SJSA1 (cell line): ENCODE results near the gene PIK3R5. TPM values are rescaled to one million over a fixed set of nuclear protein-coding genes. Genes with fewer than 3 reads are reported as not detected.

Source experiments
- DNase-seq, 2 experiments: peaks; one replicate each; pipeline ENCODE4 v3.0.0-alpha.2; 2015 to 2020; ENCODE audit warnings: low spot score in 2 of 2, low read depth in 1 of 2
- H3K27ac ChIP-seq: fragments of 250-450 bp; sonication (Bioruptor Pico); 2 replicates; pipeline ENCODE4 v1.5.1; 2020; ENCODE audit warnings: mild to moderate bottlenecking, moderate library complexity
- H3K27me3 ChIP-seq: fragments of 250-450 bp; sonication (Bioruptor Pico); replicated peaks from 2 replicates; pipeline ENCODE4 v1.5.1; 2020; ENCODE audit warnings: mild to moderate bottlenecking, moderate library complexity
- H3K36me3 ChIP-seq: fragments of 250-450 bp; sonication (Bioruptor Pico); 2 replicates; pipeline ENCODE4 v1.5.1; 2020; ENCODE audit warnings: mild to moderate bottlenecking
- H3K4me1 ChIP-seq: fragments of 250-450 bp; sonication (Bioruptor Pico); replicated peaks from 2 replicates; pipeline ENCODE4 v1.6.1; 2021; ENCODE audit warnings: mild to moderate bottlenecking
- H3K4me3 ChIP-seq: fragments of 250-450 bp; sonication (Bioruptor Pico); 2 replicates; pipeline ENCODE4 v1.5.1; 2020; ENCODE audit warnings: mild to moderate bottlenecking
- H3K9me3 ChIP-seq: fragments of 250-450 bp; sonication (Bioruptor Pico); replicated peaks from 2 replicates; pipeline ENCODE4 v1.5.1; 2020; ENCODE audit warnings: mild to moderate bottlenecking
- total RNA-seq: library from RNA; depleted of rRNA; stranded (reverse); fragments of >200 nt; shearing (Covaris generic); gene quantifications from 2 replicates; pipeline ENCODE4 v1.2.3, GENCODE V29; 2014; rRNA removed

The PIK3R5 gene
- total RNA-seq, 1 experiment from 2014 or later: not detected

DNA sequence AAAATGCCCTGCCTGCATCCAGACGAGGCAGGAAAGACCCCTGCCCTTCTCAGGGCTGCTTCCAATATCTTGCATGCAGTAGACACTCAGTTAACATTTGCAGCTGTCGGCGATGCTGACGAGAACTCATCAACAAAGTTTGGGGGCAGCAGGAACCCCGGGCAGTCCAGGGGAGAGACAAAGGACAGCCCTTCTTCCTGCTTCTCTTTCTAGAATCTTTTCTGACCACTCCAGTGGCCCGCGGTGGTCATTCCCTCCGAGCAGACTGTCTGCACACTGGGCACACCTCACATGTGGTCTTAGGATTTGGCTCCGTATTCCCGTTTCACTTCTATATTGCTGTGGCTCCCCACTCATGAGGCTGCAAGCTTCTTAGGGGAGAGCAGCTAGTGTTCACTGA is 135.4 kb downstream of the PIK3R5 start:
- Histone ChIP-seq H3K4me1 (no peaks in the 10 kb centered on the region), H3K27me3 (no peaks in the 10 kb centered on the region), H3K36me3 (no peaks in the 10 kb centered on the region), H3K9me3 (no peaks in the 10 kb centered on the region), H3K4me3 (no peak overlapping the region), H3K27ac (no peak overlapping the region)
- DNase-seq: no peak

DNA sequence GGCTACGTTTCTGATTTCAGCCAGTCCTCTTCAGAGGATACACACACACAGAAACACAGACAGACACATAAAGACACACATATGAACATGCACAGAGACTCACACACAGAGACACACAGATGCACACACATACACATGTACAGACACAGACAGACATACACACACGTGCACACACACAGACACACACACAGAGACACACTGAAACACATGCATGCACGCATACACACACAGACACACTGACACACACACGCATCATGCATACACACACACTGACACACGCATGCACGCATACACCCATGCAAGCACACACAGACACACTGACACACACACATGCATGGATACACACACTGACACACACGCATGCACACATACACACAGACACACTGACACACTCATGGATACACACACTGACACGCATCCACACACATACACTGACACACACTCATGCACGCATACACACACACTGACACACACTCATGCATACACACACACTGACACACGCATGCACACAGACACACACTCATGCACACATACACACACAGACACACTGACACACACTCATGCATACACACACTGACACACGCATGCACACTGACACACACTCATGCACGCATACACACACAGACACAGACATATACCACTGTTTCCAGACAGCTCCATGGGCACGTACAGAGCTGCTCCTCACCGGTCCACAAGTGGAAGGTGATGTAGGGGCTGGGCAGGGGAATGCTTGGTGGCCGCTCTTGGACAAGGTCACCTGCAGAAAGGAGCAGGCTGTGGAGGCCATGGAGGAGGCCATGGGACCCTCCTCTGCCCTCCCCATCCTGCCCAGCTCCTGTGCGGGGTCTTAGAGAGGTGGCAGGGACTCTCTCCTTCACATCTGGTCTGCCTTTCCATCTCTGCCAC is 136.2 kb downstream of the PIK3R5 start:
- no peaks in the 10 kb centered on the region for H3K36me3 ChIP-seq
- H3K27me3 ChIP-seq: no peaks in the 10 kb centered on the region
- H3K9me3 ChIP-seq: peaks cover 4% of the 10 kb centered on the region
- H3K27ac ChIP-seq: no peak overlapping the region
- DNase-seq: no peak
- H3K4me1 ChIP-seq: no peaks in the 10 kb centered on the region
- no peak overlapping the region for H3K4me3 ChIP-seq

Other genes with a start within 250 kb of the PIK3R5 start
- not detected in 2 replicates for gene CCDC42, start 220.9 kb downstream of the PIK3R5 start, total RNA-seq
- 0.25 TPM in 1 of 2 replicates, not detected in the other for gene SPDYE4, start 207.2 kb downstream of the PIK3R5 start, total RNA-seq
- not detected in 2 replicates for gene MFSD6L, start 166.3 kb downstream of the PIK3R5 start, total RNA-seq
- gene PIK3R6, start 98.0 kb downstream of the PIK3R5 start, total RNA-seq: not detected in 2 replicates
- 22.7 and 22.8 TPM in 2 replicates for gene NTN1, start 55.8 kb upstream of the PIK3R5 start, total RNA-seq